PC-9 (cell line): ENCODE measurements around the gene FAH. TPM values are rescaled to one million over a fixed set of nuclear protein-coding genes. Genes with fewer than 3 reads are reported as not detected.

Experiments used
- BruUV-seq: library from RNA; stranded (reverse); fragments of 400-500 nt; replicated peaks from 2 replicates; lab custom pipeline; 2021; lab: Mats Ljungman, UMichigan
- CTCF ChIA-PET: fragments of 300-600 bp; sonication (Branson Sonifier 250); formaldehyde crosslinking; loops from one replicate; lab custom pipeline; 2022; ENCODE audit warnings: antibody characterized with exemption; lab: Charles Lee
- POLR2A ChIA-PET: fragments of 300-600 bp; sonication (Branson Sonifier 250); formaldehyde crosslinking; loops from one replicate; lab custom pipeline; 2022; ENCODE audit warnings: antibody characterized with exemption; ENCODE audit not compliant: unreplicated experiment; lab: Charles Lee
- DNase-seq, 2 experiments: peaks; one replicate each; pipeline versions ENCODE4 v3.0.0 to v3.0.0-alpha.2; 2015 to 2022; ENCODE audit warnings: mixed read lengths in 1 of 2
- H2AFZ ChIP-seq: fragments of 200-600 bp; sonication (generic); 2 replicates; pipeline ENCODE4 v1.8.1; 2017; ENCODE audit warnings: antibody characterized with exemption
- H3F3A ChIP-seq: fragments of 200-600 bp; sonication (generic); 2 replicates; pipeline ENCODE4 v1.8.1; 2017; ENCODE audit warnings: antibody characterized with exemption, mild to moderate bottlenecking, low read depth; ENCODE audit not compliant: insufficient read depth
- H3K27ac ChIP-seq: fragments of 200-600 bp; sonication (generic); 2 replicates; pipeline ENCODE4 v1.6.1; 2016; ENCODE audit warnings: mixed run types
- H3K27me3 ChIP-seq: fragments of 200-600 bp; sonication (generic); 2 replicates; pipeline ENCODE4 v1.6.1; 2016; ENCODE audit warnings: low read depth, mixed run types; ENCODE audit not compliant: insufficient read depth
- H3K36me3 ChIP-seq: fragments of 200-600 bp; sonication (generic); 2 replicates; pipeline ENCODE4 v1.6.1; 2016; ENCODE audit warnings: low read depth, mixed run types
- H3K4me1 ChIP-seq: fragments of 200-600 bp; sonication (generic); replicated peaks from 2 replicates; pipeline ENCODE4 v1.6.1; 2016; ENCODE audit warnings: mixed run types; ENCODE audit not compliant: insufficient read depth
- H3K4me2 ChIP-seq: fragments of 200-600 bp; sonication (generic); 2 replicates; pipeline ENCODE4 v1.6.1; 2017; ENCODE audit warnings: mixed run types
- H3K4me3 ChIP-seq: fragments of 200-600 bp; sonication (generic); 2 replicates; pipeline ENCODE4 v1.6.1; 2016; ENCODE audit warnings: mixed run types
- H3K79me2 ChIP-seq: fragments of 200-600 bp; sonication (generic); 2 replicates; pipeline ENCODE4 v1.6.1; 2017; ENCODE audit warnings: low read depth, mixed run types
- H3K9me2 ChIP-seq: fragments of 200-600 bp; sonication (generic); 2 replicates; pipeline ENCODE4 v1.8.1; 2017; ENCODE audit warnings: mild to moderate bottlenecking; ENCODE audit not compliant: insufficient read depth
- H3K9me3 ChIP-seq: fragments of 200-600 bp; sonication (generic); 2 replicates; pipeline ENCODE4 v1.8.1; 2016; ENCODE audit warnings: low read depth; ENCODE audit not compliant: insufficient read depth
- H4K20me1 ChIP-seq: fragments of 200-600 bp; sonication (generic); 2 replicates; pipeline ENCODE4 v1.8.1; 2017; ENCODE audit not compliant: insufficient read depth
- EZH2 ChIP-seq: fragments of 200-600 bp; sonication (generic); IDR thresholded peaks from 2 replicates; pipeline ENCODE4 v1.8.0; 2017; ENCODE audit warnings: antibody characterized with exemption, low read depth
- intact Hi-C: fragments of 100-400 bp; cut with micrococcal nuclease; formaldehyde crosslinking; loops from one replicate; pipeline ENCODE4 v1.10.0; 2022; ENCODE audit not compliant: unreplicated experiment
- total RNA-seq: library from RNA; stranded (reverse); gene quantifications from 2 replicates; pipeline ENCODE4 v1.2.3, GENCODE V29; 2021
- TF ChIP-seq, protein P1 (sequence below): fragments of 200-600 bp; sonication (generic); conservative IDR thresholded peaks from 2 replicates; pipeline ENCODE4 v1.6.1; 2017; ENCODE audit warnings: mixed run types, antibody characterized with exemption, mild to moderate bottlenecking, moderate library complexity

Gene FAH
- total RNA-seq, 1 experiment from 2014 or later = 75.5 TPM

DNA sequence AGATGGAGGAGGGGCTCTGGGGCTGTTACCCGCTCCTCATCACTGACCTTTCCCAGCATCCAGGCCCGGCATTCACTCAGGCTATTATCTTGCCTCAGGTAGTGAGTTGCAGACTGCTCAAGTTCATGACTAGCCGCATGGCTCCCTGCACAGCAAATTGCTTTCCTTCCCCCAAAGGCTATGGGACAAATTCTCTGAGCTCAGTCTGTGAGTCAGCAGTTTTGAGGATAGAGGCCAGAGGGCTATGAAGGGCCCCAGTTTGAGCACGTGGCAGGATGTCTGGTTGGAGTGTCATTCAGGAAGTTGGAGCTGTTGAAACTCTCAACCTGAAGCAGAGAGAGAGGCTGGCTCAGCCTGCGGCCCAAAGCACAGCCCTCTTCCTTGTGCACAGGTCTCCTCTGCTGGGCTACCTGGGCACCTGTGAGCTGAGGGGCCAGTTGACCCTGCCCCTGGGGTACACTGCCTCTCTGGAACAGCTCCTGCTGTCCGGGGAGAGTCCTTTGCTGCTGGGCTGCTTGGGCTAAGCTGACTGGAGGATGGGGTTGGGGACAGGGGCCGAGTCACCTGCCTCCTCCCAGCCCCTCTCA, 7.9 kb downstream of the FAH start:
- CTCF ChIA-PET = no interaction called here
- Histone ChIP-seq H3K9me3 (no peaks in the 10 kb centered on the region), H2AFZ (no peak overlapping the region), H4K20me1 (no peaks in the 10 kb centered on the region), H3K4me2 (peak overlapping the region; percentile 51), H3K4me1 (peaks cover 25% of the 10 kb centered on the region), H3K27me3 (no peaks in the 10 kb centered on the region), H3K4me3 (no peak overlapping the region), H3K9me2 (no peaks in the 10 kb centered on the region), H3K36me3 (peaks cover 37% of the 10 kb centered on the region), H3K27ac (peak overlapping the region; percentile 72), H3F3A (peaks cover 17% of the 10 kb centered on the region), H3K79me2 (0 out of 2 replicates have a peak, but pooled peaks cover 1% of the 10 kb centered on the region)
- intact Hi-C loops = no loop called here
- DNase-seq = peak; percentile 52 to 93
- BruUV-seq = no TSS peak
- TF ChIP-seq EZH2 = no peak
- TF ChIP-seq, protein P1, sequence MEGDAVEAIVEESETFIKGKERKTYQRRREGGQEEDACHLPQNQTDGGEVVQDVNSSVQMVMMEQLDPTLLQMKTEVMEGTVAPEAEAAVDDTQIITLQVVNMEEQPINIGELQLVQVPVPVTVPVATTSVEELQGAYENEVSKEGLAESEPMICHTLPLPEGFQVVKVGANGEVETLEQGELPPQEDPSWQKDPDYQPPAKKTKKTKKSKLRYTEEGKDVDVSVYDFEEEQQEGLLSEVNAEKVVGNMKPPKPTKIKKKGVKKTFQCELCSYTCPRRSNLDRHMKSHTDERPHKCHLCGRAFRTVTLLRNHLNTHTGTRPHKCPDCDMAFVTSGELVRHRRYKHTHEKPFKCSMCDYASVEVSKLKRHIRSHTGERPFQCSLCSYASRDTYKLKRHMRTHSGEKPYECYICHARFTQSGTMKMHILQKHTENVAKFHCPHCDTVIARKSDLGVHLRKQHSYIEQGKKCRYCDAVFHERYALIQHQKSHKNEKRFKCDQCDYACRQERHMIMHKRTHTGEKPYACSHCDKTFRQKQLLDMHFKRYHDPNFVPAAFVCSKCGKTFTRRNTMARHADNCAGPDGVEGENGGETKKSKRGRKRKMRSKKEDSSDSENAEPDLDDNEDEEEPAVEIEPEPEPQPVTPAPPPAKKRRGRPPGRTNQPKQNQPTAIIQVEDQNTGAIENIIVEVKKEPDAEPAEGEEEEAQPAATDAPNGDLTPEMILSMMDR = no peak
- POLR2A ChIA-PET = interaction anchor here (0.5 to 0.8 kb wide), 2 partner anchors 100 to 304 kb away, joined by 4 to 11 read pairs; no protein-coding TSS in a partner anchor

DNA sequence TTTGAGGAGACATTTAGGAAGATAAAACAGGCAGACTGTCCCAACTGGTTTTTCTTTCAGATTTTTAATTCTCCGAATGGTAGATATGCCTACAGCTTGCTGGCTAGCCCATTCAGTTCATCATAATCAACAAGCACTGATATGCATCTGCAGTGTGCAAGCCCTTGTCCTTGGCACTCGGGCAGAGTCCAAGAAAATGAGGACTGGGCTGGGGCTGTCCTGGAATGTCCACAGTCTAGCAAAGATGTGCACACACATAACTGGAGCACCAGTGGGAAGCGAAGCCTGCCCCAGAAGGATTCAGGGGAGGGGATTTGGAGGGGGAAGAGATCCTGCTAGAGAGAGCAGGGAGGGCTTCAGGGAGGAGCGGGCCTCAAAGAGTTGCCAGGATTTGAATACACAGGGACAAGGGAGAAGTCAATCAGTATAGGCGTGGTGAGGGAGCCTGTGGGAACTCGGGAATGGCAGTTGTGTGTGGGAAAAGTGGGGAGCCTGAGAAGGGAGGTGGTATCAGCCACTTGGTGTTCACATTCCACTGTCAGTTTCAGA, 8.7 kb downstream of the FAH start:
- BruUV-seq = no TSS peak
- Histone ChIP-seq H3K4me3 (no peak overlapping the region), H3F3A (peaks cover 17% of the 10 kb centered on the region), H3K9me3 (no peaks in the 10 kb centered on the region), H2AFZ (no peak overlapping the region), H3K9me2 (no peaks in the 10 kb centered on the region), H3K27me3 (no peaks in the 10 kb centered on the region), H3K79me2 (no peaks in the 10 kb centered on the region), H3K27ac (peak overlapping the region; percentile 72), H4K20me1 (no peaks in the 10 kb centered on the region), H3K36me3 (peaks cover 36% of the 10 kb centered on the region), H3K4me2 (peak overlapping the region; percentile 51), H3K4me1 (peaks cover 25% of the 10 kb centered on the region)
- ChIA-PET POLR2A (no interaction called here), CTCF (interaction anchor here (0.6 to 0.7 kb wide), 3 partner anchors 18 to 838 kb away, joined by 4 to 5 read pairs (median 5); no protein-coding TSS in a partner anchor)
- intact Hi-C loops = no loop called here
- DNase-seq = no peak
- TF ChIP-seq, protein P1 = no peak
- no peak for TF ChIP-seq EZH2

DNA sequence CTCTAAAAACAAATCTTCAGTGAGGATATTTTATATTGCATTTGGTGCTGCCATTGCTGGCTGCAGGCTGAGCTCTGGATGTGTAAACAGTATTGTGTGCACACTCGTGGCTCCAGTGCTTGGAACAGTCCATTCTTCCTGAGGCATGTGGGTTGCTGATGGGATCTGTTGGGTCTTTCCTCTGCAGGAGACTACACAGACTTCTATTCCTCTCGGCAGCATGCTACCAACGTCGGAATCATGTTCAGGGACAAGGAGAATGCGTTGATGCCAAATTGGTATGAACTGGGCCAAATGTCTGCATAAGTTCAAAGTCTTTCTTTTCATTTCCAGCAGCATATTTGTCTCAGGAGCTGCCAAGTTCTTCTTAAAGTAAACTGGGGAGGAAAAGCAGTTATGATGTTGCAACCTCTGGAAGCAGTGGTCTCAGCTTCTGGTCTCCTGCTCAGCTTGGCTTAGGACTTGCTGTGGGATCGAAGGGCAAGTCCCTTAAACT, 9.3 kb downstream of the FAH start:
- H3K9me2 ChIP-seq = no peaks in the 10 kb centered on the region
- no peaks in the 10 kb centered on the region for H3K9me3 ChIP-seq
- intact Hi-C loops = no loop called here
- TF ChIP-seq, protein P1 = no peak
- TF ChIP-seq EZH2 = no peak
- CTCF ChIA-PET = interaction anchor here (0.6 kb wide), 1 partner anchor 823 kb away, joined by 4 read pairs; no protein-coding TSS in a partner anchor
- H3K4me3 ChIP-seq = no peak overlapping the region
- H3K36me3 ChIP-seq = peaks cover 36% of the 10 kb centered on the region
- no peaks in the 10 kb centered on the region for H4K20me1 ChIP-seq
- peaks cover 25% of the 10 kb centered on the region for H3K4me1 ChIP-seq
- H3K79me2 ChIP-seq = no peaks in the 10 kb centered on the region
- no peak for DNase-seq
- POLR2A ChIA-PET = no interaction called here
- H3K4me2 ChIP-seq = no peak overlapping the region
- H3F3A ChIP-seq = peaks cover 17% of the 10 kb centered on the region
- H2AFZ ChIP-seq = no peak overlapping the region
- H3K27me3 ChIP-seq = no peaks in the 10 kb centered on the region
- no peak overlapping the region for H3K27ac ChIP-seq
- no TSS peak for BruUV-seq
